SU-DHL-6 (cell line): ENCODE data around the gene EGLN1.

Experiments
- H2AFZ ChIP-seq: fragments of 200-600 bp; sonication (generic); 2 replicates; pipeline ENCODE4 v1.6.1; 2014; ENCODE audit warnings: low read depth, mild to moderate bottlenecking, moderate library complexity, mixed read lengths, antibody characterized with exemption, low read length; ENCODE audit not compliant: severe bottlenecking
- H3F3A ChIP-seq: fragments of 200-600 bp; shearing (Covaris generic); 2 replicates; pipeline ENCODE4 v1.6.0; 2016; ENCODE audit warnings: antibody characterized with exemption, mild to moderate bottlenecking; ENCODE audit not compliant: insufficient read depth
- H3K27ac ChIP-seq: fragments of 200-600 bp; sonication (generic); 2 replicates; pipeline ENCODE4 v1.5.1; 2016; ENCODE audit warnings: low read depth, mild to moderate bottlenecking, low read length, moderate library complexity, mixed read lengths
- H3K27me3 ChIP-seq: fragments of 200-600 bp; sonication (generic), shearing (Covaris generic); 2 replicates; pipeline ENCODE4 v1.6.0; 2014; ENCODE audit warnings: mild to moderate bottlenecking, low read length
- H3K36me3 ChIP-seq: fragments of 200-600 bp; sonication (generic); 2 replicates; pipeline ENCODE4 v1.6.1; 2014; ENCODE audit warnings: mild to moderate bottlenecking, low read length, mixed read lengths
- H3K4me2 ChIP-seq: fragments of 300-600, 200-600 bp; shearing (Covaris generic), sonication (generic); 2 replicates; pipeline ENCODE4 v1.6.0; 2014; ENCODE audit warnings: low read length, low read depth, mild to moderate bottlenecking; ENCODE audit not compliant: poor library complexity, severe bottlenecking
- H3K4me3 ChIP-seq: fragments of 200-600 bp; sonication (generic); 2 replicates; pipeline ENCODE4 v1.5.1; 2014; ENCODE audit warnings: antibody characterized with exemption, low read length, mild to moderate bottlenecking, mixed read lengths; ENCODE audit not compliant: insufficient read depth, poor library complexity, severe bottlenecking
- H3K79me2 ChIP-seq: fragments of 200-600 bp; sonication (generic); 2 replicates; pipeline ENCODE4 v1.6.1; 2014; ENCODE audit warnings: mild to moderate bottlenecking, low read length, moderate library complexity; ENCODE audit not compliant: insufficient read depth
- H3K9ac ChIP-seq: fragments of 200-600 bp; sonication (generic); 2 replicates; pipeline ENCODE4 v1.7.0; 2014; ENCODE audit warnings: mild to moderate bottlenecking, low read length
- H3K9me2 ChIP-seq: fragments of 200-600 bp; sonication (generic); replicated peaks from 2 replicates; pipeline ENCODE4 v1.6.1; 2014; ENCODE audit warnings: low read length; ENCODE audit not compliant: insufficient read depth
- H3K9me3 ChIP-seq: fragments of 200-600 bp; sonication (generic); 2 replicates; pipeline ENCODE4 v1.6.1; 2014; ENCODE audit warnings: low read length, mixed read lengths; ENCODE audit not compliant: insufficient read depth
- H4K20me1 ChIP-seq: fragments of 200-600 bp; sonication (generic); 2 replicates; pipeline ENCODE4 v1.6.1; 2014; ENCODE audit warnings: low read depth, mild to moderate bottlenecking, antibody characterized with exemption, low read length, moderate library complexity, mixed read lengths
- EZH2phosphoT487 ChIP-seq: fragments of 200-600 bp; sonication (generic), shearing (Covaris generic); conservative IDR thresholded peaks from 2 replicates; pipeline ENCODE4 v1.6.1; 2018; ENCODE audit warnings: mild to moderate bottlenecking, antibody characterized with exemption, low read length, moderate library complexity, mixed read lengths
- TF ChIP-seq, protein P1 (sequence below): fragments of 200-600 bp; sonication (generic); IDR thresholded peaks from one replicate; pipeline ENCODE4 v1.5.1; 2017; ENCODE audit warnings: antibody characterized with exemption, mild to moderate bottlenecking, low read length, moderate library complexity; ENCODE audit not compliant: insufficient read depth, poor library complexity, severe bottlenecking

EGLN1 gene

GRCh38 chr1:231428377-231428776, 6.3 kb upstream of the EGLN1 start:
- no peak overlapping the region for H3K4me3 ChIP-seq
- no peaks in the 10 kb centered on the region for H3K9me2 ChIP-seq
- no peaks in the 10 kb centered on the region for H3K36me3 ChIP-seq
- no peak overlapping the region for H2AFZ ChIP-seq
- H3K27me3 ChIP-seq: no peaks in the 10 kb centered on the region
- H3K79me2 ChIP-seq: no peaks in the 10 kb centered on the region
- H4K20me1 ChIP-seq: no peaks in the 10 kb centered on the region
- no peak overlapping the region for H3K27ac ChIP-seq
- no peak overlapping the region for H3K4me2 ChIP-seq
- H3F3A ChIP-seq: peaks cover 6% of the 10 kb centered on the region; the same call in 1 of the 2 replicates
- TF ChIP-seq EZH2phosphoT487: no peak
- TF ChIP-seq, protein P1, sequence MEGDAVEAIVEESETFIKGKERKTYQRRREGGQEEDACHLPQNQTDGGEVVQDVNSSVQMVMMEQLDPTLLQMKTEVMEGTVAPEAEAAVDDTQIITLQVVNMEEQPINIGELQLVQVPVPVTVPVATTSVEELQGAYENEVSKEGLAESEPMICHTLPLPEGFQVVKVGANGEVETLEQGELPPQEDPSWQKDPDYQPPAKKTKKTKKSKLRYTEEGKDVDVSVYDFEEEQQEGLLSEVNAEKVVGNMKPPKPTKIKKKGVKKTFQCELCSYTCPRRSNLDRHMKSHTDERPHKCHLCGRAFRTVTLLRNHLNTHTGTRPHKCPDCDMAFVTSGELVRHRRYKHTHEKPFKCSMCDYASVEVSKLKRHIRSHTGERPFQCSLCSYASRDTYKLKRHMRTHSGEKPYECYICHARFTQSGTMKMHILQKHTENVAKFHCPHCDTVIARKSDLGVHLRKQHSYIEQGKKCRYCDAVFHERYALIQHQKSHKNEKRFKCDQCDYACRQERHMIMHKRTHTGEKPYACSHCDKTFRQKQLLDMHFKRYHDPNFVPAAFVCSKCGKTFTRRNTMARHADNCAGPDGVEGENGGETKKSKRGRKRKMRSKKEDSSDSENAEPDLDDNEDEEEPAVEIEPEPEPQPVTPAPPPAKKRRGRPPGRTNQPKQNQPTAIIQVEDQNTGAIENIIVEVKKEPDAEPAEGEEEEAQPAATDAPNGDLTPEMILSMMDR: no peak
- no peaks in the 10 kb centered on the region for H3K9me3 ChIP-seq
- no peak overlapping the region for H3K9ac ChIP-seq

- Histone ChIP-seq H3K4me3 (no peak overlapping the region), H3K4me2 (no peak overlapping the region), H3K27me3 (no peaks in the 10 kb centered on the region), H3K36me3 (no peaks in the 10 kb centered on the region), H3K27ac (no peak overlapping the region), H3K9me3 (no peaks in the 10 kb centered on the region), H4K20me1 (no peaks in the 10 kb centered on the region), H3K9me2 (no peaks in the 10 kb centered on the region), H3K9ac (no peak overlapping the region), H2AFZ (no peak overlapping the region), H3F3A (peaks cover 15% of the 10 kb centered on the region; the same call in 1 of the 2 replicates), H3K79me2 (no peaks in the 10 kb centered on the region; the same call in 1 of the 2 replicates)
- TF ChIP-seq, protein P1: no peak
- no peak for TF ChIP-seq EZH2phosphoT487
Measured at GRCh38 chr1:231424950-231425805, 3.1 kb upstream of the EGLN1 start.

DNA sequence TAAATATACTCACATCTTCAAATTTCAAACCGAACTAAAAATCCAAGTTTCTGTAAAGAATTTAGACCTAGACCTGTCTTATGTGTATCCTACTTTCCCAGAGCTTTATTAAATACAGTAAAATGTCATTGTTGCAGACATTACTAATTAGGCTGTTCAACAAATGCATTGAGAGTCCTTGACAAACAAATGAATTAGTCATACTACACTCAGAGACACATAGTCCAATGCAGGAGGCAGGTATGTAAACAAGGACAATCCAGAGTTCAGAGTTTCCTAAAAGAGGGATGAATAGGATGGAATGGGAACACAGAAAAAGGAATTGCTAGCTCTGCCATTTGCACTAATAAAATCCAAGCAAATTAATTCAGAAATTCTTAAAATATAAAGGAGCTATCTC, 1.6 kb upstream of the EGLN1 start:
- Histone ChIP-seq H3K4me3 (no peak overlapping the region), H3K9me2 (no peaks in the 10 kb centered on the region), H3F3A (peaks cover 15% of the 10 kb centered on the region; the same call in 1 of the 2 replicates), H3K9me3 (no peaks in the 10 kb centered on the region), H3K27ac (no peak overlapping the region), H3K79me2 (no peaks in the 10 kb centered on the region; the same call in 1 of the 2 replicates), H3K36me3 (0 out of 2 replicates have a peak, but pooled peaks cover 4% of the 10 kb centered on the region), H3K27me3 (no peaks in the 10 kb centered on the region), H4K20me1 (peaks cover 10% of the 10 kb centered on the region; the same call in 1 of the 2 replicates), H3K4me2 (no peak overlapping the region), H3K9ac (no peak overlapping the region), H2AFZ (no peak overlapping the region)
- no peak for TF ChIP-seq EZH2phosphoT487
- TF ChIP-seq, protein P1: no peak
